Transverse colon (tissue), 4 donors: Measurements from ENCODE around the gene UROC1. TPM values are rescaled to one million over a fixed set of nuclear protein-coding genes. Genes with fewer than 3 reads are reported as not detected.
A peak's percentile ranks its signal among the peaks of the same experiment; 100 is the strongest.

Source experiments
- DNase-seq: peaks from one replicate; pipeline ENCODE4 v3.0.0-alpha.2; 2019
- H3K27ac ChIP-seq, 4 donors: fragments of 200-600 bp; sonication (generic); 2 replicates each; pipeline ENCODE4 v1.5.1; 2016 to 2018; ENCODE audit warnings: inconsistent platforms in 4 of 4
- H3K27me3 ChIP-seq: fragments of 200-600 bp; sonication (generic); 2 replicates; pipeline ENCODE4 v1.5.1; 2017; ENCODE audit warnings: inconsistent platforms
- H3K36me3 ChIP-seq, 4 donors: fragments of 200-600 bp; sonication (generic); 2 replicates each; pipeline ENCODE4 v1.5.1; 2017 to 2019; ENCODE audit warnings: inconsistent platforms in 4 of 4
- H3K4me1 ChIP-seq, 4 donors: fragments of 200-600 bp; sonication (generic); 2 replicates each; pipeline ENCODE4 v1.5.1; 2017 to 2020; ENCODE audit warnings: inconsistent platforms in 4 of 4
- H3K4me3 ChIP-seq, 4 donors: fragments of 200-600 bp; sonication (generic); 1 replicate in 1 of 4; 2 replicates in 3 of 4; pipeline versions ENCODE4 v1.5.1 to v1.6.1; 2017 to 2019; ENCODE audit warnings: inconsistent platforms in 4 of 4
- H3K9me3 ChIP-seq, 2 donors: fragments of 200-600 bp; sonication (generic); 2 replicates each; pipeline ENCODE4 v1.5.1; 2017 to 2019; ENCODE audit warnings: inconsistent platforms in 2 of 2
- EP300 ChIP-seq: sonication (generic); formaldehyde crosslinking; IDR thresholded peaks from one replicate; pipeline ENCODE4 v1.6.1; 2017; ENCODE audit warnings: antibody characterized with exemption, low read depth
- POLR2A ChIP-seq: fragments of 450-650 bp; IDR thresholded peaks from one replicate; pipeline ENCODE4 v1.6.1; 2016; ENCODE audit warnings: antibody characterized with exemption, mild to moderate bottlenecking, moderate library complexity
- POLR2AphosphoS5 ChIP-seq, 3 donors: sonication (generic); formaldehyde crosslinking; IDR thresholded peaks; one replicate each; pipeline ENCODE4 v1.6.1; 2016; ENCODE audit warnings: antibody characterized with exemption in 3 of 3
- WGBS, 2 donors: methylation state at CpG; one replicate each; pipeline ENCODE4 v1.1.5; 2018; ENCODE audit warnings: low coverage in 1 of 2; 5-methylcytosine and 5-hydroxymethylcytosine counted together
- in situ Hi-C, 4 donors: fragments of 200-750 bp; cut with MboI; loops; one replicate each; pipeline versions ENCODE4 v1.15.0 to v1.15.1; 2017; ENCODE audit warnings: low sequenced_read_pairs in 3 of 4, low pct_ligation_motif_present in 1 of 4, low pct_unique_long_range_greater_than_20kb in 1 of 4
- intact Hi-C: fragments of 100-400 bp; cut with DNase I; formaldehyde crosslinking; loops from one replicate; pipeline ENCODE4 v1.15.1; 2023; ENCODE audit warnings: low total_unique reads
- total RNA-seq, 4 donors: library from RNA; depleted of rRNA; stranded (reverse); fragments of >200 nt; gene quantifications; one replicate each; pipeline ENCODE4 v1.1.0, GENCODE V29; 2016
- TF ChIP-seq, protein P1 (sequence below), 5 experiments: fragments of 200-600 bp in 3 of 5; fragments of 450-650 bp in 2 of 5; sonication (generic) in 3 of 5; IDR thresholded peaks; 1 replicate in 2 of 5; 2 replicates in 3 of 5; pipeline ENCODE4 v1.5.1; 2016 to 2017; ENCODE audit warnings: antibody characterized with exemption in 5 of 5, inconsistent platforms in 3 of 5, mild to moderate bottlenecking in 2 of 5, moderate library complexity in 1 of 5

The UROC1 gene
- total RNA-seq, 4 donors from 2014 or later: not detected

- DNase-seq: no peak
- TF ChIP-seq EP300: no peak
- TF ChIP-seq, protein P1, sequence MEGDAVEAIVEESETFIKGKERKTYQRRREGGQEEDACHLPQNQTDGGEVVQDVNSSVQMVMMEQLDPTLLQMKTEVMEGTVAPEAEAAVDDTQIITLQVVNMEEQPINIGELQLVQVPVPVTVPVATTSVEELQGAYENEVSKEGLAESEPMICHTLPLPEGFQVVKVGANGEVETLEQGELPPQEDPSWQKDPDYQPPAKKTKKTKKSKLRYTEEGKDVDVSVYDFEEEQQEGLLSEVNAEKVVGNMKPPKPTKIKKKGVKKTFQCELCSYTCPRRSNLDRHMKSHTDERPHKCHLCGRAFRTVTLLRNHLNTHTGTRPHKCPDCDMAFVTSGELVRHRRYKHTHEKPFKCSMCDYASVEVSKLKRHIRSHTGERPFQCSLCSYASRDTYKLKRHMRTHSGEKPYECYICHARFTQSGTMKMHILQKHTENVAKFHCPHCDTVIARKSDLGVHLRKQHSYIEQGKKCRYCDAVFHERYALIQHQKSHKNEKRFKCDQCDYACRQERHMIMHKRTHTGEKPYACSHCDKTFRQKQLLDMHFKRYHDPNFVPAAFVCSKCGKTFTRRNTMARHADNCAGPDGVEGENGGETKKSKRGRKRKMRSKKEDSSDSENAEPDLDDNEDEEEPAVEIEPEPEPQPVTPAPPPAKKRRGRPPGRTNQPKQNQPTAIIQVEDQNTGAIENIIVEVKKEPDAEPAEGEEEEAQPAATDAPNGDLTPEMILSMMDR (IDR thresholded peaks at IDR 0.05): no peak
- TF ChIP-seq POLR2AphosphoS5 (IDR thresholded peaks at IDR 0.05): no peak
- intact Hi-C loops: loop anchor here (2.0 kb wide), 1 partner anchor 77 kb away; no protein-coding TSS in a partner anchor
- peaks cover 0 to 65% (median 28%) of the 10 kb centered on the region in 4 donors for H3K36me3 ChIP-seq
- H3K9me3 ChIP-seq: no peaks in the 10 kb centered on the region
- in situ Hi-C loops: no loop called here
- H3K27ac ChIP-seq: no peak overlapping the region
- H3K4me1 ChIP-seq: peaks cover 8 to 16% (median 10%) of the 10 kb centered on the region in 4 donors
- no peaks in the 10 kb centered on the region for H3K27me3 ChIP-seq
- no peak overlapping the region for H3K4me3 ChIP-seq
- WGBS, 2 donors: 84 to 95% methylated on average over 2 to 8 of the region's 8 CpGs
Observed at GRCh38 chr3:126467611-126467955, 50.0 kb downstream of the UROC1 start.

DNA sequence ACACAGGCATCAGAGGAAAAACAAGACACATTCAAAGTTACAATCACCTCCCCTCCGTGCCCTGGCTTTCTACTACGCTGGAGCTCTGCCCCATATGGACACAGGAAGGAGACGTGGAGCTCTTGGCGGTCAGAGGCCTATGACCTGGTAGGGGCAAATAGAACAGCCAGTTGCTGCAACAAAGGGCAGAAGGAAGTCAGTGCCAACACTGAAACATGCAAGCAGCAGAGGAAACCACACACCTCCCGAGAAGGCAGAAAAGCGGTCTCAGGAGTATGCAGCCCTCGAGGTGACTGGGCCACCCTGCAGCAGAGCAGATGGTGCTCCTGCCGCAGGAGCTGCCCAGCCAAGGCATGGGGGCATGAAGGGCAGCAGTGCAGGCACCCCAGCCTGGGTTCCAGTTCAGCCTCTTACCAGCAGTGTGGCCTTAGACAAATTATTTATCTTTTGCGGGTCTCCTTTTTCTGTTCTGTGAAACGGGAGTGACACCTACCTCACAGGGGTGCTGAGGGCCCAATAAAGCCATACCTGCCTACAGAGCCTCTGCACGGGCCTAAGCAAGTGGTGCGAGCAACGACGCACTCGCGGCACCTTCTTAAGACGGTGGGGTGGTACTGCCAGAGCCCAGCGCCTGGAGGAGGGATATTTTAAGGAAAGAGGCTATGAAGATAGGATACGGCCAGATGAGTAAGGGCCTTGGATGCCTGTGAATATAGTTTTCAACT lies 50.5 kb downstream of the UROC1 start:
- WGBS, 2 donors: 60 to 84% methylated on average over 4 to 19 of the region's 19 CpGs
- Histone ChIP-seq H3K4me3 (no peak overlapping the region), H3K4me1 (peaks cover 3 to 11% (median 5%) of the 10 kb centered on the region in 4 donors), H3K9me3 (no peaks in the 10 kb centered on the region), H3K27me3 (no peaks in the 10 kb centered on the region), H3K36me3 (peaks cover 0 to 66% (median 30%) of the 10 kb centered on the region in 4 donors), H3K27ac (no peak overlapping the region)
- no peak for DNase-seq
- TF ChIP-seq POLR2A (no peak), EP300 (no peak), POLR2AphosphoS5 (IDR thresholded peaks at IDR 0.05) (no peak)
- TF ChIP-seq, protein P1 (IDR thresholded peaks at IDR 0.05): no peak
- in situ Hi-C loops (no loop called here), intact Hi-C loops (loop anchor here (2.0 kb wide), 1 partner anchor 78 kb away; no protein-coding TSS in a partner anchor)

GRCh38 chr3:126465928-126466544 lies 51.5 kb downstream of the UROC1 start:
- no peak overlapping the region for H3K27ac ChIP-seq

GRCh38 chr3:126464997-126465396 lies 52.6 kb downstream of the UROC1 start:
- in situ Hi-C loops: no loop called here
- Histone ChIP-seq H3K4me3 (no peak overlapping the region), H3K36me3 (peaks cover 0 to 73% (median 35%) of the 10 kb centered on the region in 4 donors), H3K27me3 (no peaks in the 10 kb centered on the region), H3K9me3 (no peaks in the 10 kb centered on the region), H3K27ac (no peak overlapping the region), H3K4me1 (no peaks in the 10 kb centered on the region)
- no peak for TF ChIP-seq POLR2AphosphoS5 (IDR thresholded peaks at IDR 0.05)
- TF ChIP-seq POLR2A: no peak
- no peak for TF ChIP-seq EP300
- TF ChIP-seq, protein P1 (IDR thresholded peaks at IDR 0.05): no peak
- WGBS, 2 donors: 89% methylated on average over 11 of the region's 11 CpGs; no CpG with 5 or more reads in 1 of the 2 donors
- intact Hi-C loops: no loop called here
- no peak for DNase-seq

More at GRCh38 chr3:126465928-126466544, 51.5 kb downstream of the UROC1 start:
- TF ChIP-seq, protein P1 (IDR thresholded peaks at IDR 0.05): no peak
- TF ChIP-seq POLR2AphosphoS5 (IDR thresholded peaks at IDR 0.05) (no peak), EP300 (no peak), POLR2A (no peak)
- in situ Hi-C loops (no loop called here), intact Hi-C loops (loop anchor here (2.0 kb wide), 1 partner anchor 79 kb away; no protein-coding TSS in a partner anchor)
- H3K4me3 ChIP-seq: no peak overlapping the region
- H3K4me1 ChIP-seq: peaks cover 0 to under 1% (median 0%) of the 10 kb centered on the region in 4 donors
- peaks cover 0 to 73% (median 34%) of the 10 kb centered on the region in 4 donors for H3K36me3 ChIP-seq
- H3K27me3 ChIP-seq: no peaks in the 10 kb centered on the region
- 84 to 89% methylated on average over 7 to 16 of the region's 16 CpGs for WGBS, 2 donors
- peak; percentile 32 for DNase-seq
- H3K9me3 ChIP-seq: no peaks in the 10 kb centered on the region
